Activated effector memory CD4-positive, alpha-beta T cell treated with anti-CD3 and anti-CD28 coated beads, Interleukin-2, amount 50 U/mL, for 16 hours (primary cell): ENCODE measurements around the gene IRF2BP2.

Experiments
- DNase-seq: peaks from one replicate; pipeline ENCODE4 v3.0.0-alpha.2; 2020

Gene IRF2BP2

GRCh38 chr1:234581063-234581714 lies 28.8 kb downstream of the IRF2BP2 start:
- DNase-seq: no peak

DNA sequence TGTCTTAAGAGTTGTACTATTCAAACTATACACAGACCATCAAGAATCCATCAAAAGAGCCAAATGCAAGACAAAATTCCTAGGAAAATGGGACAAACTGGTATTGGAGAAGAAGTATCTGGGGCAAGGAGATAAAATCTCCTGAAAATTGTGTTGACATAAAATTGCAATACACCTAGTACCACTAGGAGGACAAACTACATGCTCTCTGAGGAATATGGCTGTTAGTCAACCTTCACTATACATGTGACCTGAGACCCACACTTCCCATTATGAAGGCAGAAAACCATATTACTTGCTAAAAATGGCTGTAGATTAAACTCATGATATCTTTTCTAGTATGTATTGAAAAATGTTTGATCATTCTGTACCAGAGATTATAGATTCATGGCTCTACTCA lies 30.0 kb downstream of the IRF2BP2 start:
- DNase-seq: no peak

GRCh38 chr1:234578735-234579134 lies 31.2 kb downstream of the IRF2BP2 start:
- DNase-seq: no peak

DNA sequence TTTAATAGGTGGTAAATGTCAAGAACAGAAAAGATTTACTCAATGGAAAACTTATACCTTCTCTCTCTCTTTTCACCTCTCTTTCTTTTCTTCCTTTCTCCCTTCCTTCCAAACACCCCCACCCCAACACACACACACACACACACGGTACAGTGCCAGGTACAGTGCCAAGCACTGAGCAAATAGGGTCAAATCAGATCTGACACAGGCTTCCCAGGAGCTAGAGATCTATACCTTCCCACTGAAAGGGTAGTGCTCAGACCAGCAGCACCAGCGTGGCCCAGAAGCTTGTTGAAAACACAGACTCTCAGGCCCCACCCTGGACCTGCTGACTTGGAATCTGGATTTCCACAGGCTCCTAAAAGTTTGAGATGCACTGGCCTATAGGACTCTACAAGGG lies 31.9 kb downstream of the IRF2BP2 start:
- no peak for DNase-seq

DNA sequence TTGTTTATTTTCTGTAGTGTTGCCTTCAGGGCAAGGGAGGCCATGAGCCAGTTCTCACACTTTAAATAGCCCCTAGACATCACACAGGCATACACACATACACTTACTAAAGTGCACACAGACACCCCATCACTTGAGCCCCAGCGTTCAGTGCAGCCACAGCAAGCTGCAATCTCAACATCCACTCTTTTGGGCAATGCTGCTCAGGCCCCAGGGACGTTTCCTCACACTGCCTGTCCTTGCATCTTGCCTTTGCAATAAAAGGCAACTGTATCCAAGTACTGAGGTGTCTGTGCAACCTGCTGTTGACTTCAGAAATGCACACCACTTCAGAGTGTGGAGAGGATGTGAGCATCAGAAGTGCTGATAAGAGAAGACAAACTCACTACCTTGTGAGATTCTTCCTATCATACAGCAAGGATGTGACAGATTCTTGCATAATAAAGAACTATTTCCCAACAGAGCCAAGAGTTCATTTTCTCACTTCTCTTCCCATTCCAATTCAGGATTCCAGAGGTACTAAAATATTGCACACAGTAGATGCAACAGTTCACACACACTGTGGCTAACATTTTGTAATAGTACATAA lies 36.2 kb downstream of the IRF2BP2 start:
- DNase-seq: no peak

- DNase-seq: no peak
Observed at GRCh38 chr1:234572966-234573365, 37.0 kb downstream of the IRF2BP2 start.

DNA sequence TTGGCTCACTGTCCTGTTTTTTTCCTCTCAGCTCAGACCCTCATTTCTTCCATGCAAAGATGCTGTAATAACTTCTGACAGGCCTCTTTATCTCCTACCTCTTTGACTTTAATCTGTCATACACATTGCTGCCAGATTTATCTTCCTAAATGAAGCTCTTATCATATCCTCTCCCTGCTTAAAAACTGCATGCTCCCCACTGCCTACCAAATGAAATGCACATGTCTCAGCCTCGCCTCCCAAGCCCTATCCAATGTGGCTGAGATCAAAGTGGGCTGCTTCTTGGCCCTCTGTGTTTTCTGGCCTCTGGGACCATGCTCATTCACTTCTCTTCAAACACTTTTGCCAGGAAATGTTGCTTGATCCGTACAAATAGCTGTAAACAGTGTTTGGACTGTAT lies 38.3 kb downstream of the IRF2BP2 start:
- no peak for DNase-seq

DNA sequence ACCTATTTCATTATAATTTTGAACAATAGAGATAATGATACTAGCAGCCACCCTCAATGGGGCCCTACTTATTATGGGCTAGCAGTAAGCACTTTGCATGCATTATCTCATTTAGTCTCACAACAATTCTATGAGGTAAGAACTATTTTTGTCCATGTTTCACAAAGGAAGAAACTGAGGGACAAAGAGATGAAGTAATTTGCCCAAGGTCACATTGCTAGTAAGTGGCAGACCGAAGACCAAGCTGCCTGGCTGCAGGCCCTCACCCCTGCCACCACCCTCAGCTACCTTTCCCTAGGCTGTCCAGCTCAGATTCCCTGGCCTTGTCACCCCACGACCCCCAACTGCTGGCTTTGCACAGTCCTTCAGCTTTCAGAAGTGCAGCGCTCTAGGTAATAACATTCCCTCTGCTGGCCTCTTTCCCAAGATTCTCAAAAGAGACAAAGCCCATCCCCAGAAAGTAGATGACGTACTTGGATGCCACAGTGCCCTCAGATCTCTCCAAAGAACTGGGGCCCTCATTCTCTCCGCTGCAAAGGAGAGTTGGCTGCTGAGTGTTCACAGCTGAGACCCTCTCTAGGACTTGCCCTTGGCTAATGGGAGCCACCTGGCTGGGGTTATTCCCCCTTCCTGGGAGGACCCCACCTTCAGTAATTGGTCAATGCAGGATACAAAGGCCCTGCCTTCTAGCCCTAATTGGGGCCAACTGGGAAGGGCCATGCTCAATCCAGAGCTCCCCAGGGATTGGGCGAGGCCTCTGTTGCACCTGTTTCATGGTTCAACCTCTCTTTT lies 39.5 kb downstream of the IRF2BP2 start:
- peak; percentile 42 for DNase-seq

- no peak for DNase-seq
Observed at GRCh38 chr1:234568345-234568744, 41.6 kb downstream of the IRF2BP2 start.

DNA sequence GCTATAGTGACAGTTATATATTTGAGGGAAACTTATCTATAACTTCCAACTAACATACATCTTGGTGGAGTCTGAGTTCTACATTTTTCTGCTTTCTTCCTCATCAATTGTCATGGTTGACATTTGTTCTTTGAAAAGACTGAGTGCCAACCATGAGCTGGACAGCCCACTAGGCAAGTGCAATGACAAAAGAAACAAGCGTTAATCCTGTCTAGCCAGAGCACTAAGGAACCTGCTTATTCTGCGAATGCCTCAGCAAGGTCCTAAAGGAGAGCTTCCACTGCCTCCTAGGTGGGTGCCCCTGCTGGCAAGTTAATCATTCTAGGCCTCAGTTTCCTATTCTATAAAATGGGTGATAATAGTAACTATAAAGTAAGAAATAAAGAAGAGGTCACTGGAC lies 44.8 kb downstream of the IRF2BP2 start:
- peak; percentile 12 for DNase-seq

DNA sequence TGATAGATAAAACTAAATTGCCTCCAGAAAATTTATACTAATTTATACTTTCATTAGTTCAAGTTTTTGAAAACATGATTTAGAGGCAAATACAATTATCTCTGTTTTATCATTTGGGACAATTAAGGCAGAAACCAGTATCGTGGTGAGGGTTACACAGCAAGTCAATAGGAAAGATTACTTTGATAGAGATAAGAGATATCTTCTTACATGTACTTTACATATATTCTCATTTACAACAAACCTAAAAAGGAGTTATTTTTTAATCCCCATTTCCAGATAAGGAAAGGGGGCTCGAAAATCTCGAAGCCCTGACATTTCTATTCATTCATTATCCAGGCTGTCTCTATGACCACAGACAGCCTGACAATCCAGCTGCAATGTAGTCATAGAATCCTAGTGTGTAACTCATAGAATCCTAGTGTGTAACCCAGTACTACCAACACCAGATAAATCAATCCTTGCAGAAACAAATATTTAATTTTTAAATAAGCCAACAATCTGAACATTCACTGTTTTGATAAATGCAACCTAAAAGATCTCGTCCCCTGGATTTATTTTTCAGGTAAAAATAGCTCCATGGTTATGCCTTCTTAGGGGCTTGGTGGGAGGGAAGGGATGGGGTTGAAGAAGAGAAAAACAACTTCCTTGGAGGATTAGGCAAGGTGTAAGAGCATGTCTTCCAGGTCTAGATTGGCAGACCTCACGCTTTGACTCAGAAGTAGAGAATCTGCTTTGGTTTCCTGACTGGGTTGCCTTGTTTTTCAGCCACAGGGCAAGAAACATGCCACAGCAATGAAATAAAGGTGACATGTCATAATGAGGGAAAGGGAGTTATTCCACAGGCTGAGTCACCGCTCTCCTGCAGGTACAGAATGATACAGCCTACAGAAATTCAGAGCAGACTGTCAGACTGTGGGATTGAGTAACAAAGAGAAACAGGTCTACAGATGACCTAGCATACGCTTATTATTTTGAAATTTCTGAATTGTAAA lies 45.6 kb downstream of the IRF2BP2 start:
- no peak for DNase-seq

- peak; percentile 44 for DNase-seq
Observed at GRCh38 chr1:234562334-234562733, 47.6 kb downstream of the IRF2BP2 start.

DNA sequence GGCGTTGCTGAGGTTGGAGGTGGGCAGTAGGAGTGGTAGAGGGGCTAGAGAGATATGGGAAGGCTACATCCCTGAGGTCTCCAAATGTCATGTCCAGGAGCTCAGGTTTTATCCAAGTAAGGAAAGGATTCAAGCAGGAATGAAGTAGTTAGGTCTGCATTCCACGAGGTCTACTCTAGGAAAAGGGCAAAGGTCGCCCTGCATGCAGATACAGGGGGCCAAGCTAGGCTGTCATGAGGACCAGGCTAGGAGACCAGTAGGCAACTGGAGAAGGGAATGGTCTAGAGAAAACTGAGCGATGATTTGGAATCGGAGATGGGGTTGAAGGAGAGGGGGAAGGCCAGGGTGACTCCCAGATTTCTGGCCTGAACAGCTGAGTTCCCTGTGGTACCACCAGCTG lies 48.7 kb downstream of the IRF2BP2 start:
- peak; percentile 21 for DNase-seq

- peak; percentile 42 for DNase-seq
Observed at GRCh38 chr1:234559902-234560676, 49.9 kb downstream of the IRF2BP2 start.

GRCh38 chr1:234559152-234559901 lies 50.7 kb downstream of the IRF2BP2 start:
- peak; percentile 51 for DNase-seq

DNA sequence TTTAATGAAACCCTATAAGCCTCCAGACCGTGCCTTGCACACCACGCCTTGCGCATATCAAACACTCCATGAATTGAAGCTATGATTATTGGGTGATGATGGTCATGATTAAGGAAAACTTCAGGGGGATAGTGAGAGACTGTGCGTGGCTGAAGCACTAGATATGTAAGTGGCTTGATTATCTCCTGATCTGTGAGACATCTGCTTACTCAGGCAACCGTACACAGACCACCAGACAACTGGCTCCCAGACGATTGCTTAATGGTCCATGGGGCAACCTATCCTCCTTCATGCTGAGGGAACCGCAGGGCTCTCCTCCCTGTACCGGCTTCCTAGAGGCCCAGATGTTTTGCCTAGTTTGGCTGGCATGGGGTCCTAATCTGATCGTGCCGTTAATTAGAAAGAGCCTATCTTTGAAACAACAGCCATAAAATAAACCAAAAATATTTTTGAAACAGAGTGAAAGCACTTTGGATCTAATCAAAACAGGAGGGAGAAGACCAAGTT lies 51.6 kb downstream of the IRF2BP2 start:
- DNase-seq: peak; percentile 9

DNA sequence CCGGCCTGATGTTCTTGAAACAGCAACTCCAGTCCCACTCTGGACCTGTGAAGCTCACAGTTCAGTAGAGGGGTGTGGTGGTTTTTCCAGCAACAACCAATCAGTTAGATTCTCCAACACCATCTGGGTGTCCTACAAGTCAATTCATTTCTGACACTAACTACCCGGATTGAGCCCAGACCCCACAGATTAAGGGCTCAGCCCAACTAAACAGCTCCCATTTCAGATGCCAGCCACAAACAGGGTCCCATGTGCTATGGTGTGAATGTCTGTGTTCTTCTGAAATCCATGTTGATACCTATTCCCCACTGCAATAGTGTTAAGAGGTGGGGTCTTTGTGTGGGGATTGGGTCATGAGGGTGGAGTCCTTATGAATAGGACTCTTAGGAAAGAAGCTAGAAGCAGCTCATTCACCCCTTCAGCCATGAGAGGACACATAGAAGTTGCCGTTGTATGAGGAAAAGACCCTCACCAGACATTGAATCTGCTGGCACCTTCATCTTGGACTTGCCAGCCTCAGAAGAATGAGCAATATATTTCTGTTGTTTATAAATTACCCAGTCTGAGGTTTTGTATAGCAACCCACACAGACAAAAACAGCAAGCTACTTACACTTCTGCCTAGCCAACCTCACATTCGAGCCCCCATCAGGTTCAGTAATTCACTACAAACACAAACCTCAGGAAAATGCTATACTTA lies 53.6 kb downstream of the IRF2BP2 start:
- peak; percentile 36 for DNase-seq

- DNase-seq: peak; percentile 33
Observed at GRCh38 chr1:234555390-234556024, 54.5 kb downstream of the IRF2BP2 start.

DNA sequence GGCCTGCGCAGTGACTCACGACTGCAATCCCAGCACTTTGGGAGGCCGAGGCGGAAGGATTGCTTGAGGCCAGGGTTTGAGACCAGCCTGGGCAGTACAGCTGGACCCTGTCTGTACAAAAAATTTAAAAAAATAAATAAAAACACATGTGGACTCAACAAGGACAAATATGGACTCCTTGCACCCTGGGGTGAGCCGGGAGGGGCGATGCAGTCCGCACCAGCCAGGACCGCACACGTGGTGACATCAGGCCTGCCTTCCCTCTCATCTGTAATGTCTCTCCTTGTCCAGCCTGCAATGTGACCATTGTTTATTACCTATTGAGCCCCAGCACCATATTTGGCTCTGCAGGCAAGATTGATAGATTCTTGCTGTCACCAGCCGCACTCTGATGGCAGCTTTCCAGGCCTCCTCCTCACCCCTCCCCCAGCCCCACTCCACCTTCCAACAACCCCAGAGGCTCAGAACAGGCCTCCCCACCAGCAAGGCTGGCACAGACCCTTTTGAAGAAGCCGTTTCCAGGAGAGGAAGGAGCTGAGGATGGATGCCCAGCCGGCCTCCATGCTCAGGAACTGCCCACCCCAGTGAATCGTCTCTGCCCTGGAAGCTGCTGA lies 55.2 kb downstream of the IRF2BP2 start:
- peak; percentile 41 for DNase-seq
